HG02571 (cell line): ENCODE results near the gene OR11L1.

Experiments used
- ATAC-seq: cut with Tn5 transposase; IDR thresholded peaks from one replicate; pipeline ENCODE4 v1.9.1; 2021; ENCODE audit warnings: mild to moderate bottlenecking, moderate library complexity; ENCODE audit not compliant: unreplicated experiment

Gene OR11L1

DNA sequence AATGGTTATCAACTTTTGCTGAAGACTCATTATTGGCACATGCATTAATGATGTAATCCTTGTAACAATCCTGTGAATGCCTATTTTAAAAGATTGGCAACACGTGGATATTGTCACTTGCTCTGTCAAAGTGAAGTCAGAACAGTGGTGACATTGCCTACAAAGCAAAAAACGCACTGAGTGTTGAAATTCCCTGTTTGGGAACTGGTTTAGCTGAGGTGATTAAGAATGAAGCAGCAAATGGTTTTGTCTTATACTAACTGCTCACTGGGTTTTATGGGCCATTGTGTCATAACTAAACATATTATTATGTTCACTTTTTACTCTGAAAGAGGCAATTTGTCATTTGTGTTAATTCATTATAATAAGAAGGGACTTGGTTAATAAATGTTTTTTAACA, 29.1 kb downstream of the OR11L1 start:
- no peak for ATAC-seq

DNA sequence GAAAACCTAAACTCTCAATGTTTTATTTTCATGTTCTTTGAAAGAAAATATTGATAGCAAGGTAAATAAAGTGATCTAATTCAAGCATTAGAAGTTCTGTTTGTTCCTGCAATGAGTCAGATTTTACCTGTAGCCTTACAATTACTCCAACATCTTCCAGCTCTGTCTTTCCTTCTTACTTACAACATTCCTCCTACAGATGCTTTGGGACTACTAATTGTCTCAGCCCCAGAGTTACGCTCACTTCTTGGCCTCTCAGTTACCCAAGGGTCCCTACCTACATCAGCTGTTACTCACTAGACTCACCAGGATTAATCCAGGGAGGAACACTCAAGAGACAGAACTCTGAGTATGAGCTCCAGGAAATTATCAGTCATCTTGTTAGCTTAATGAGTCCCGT, 44.2 kb downstream of the OR11L1 start:
- no peak for ATAC-seq
